Small intestine (tissue), 7 donors: Measurements from ENCODE around the gene MPLKIP. TPM values are rescaled to one million over a fixed set of nuclear protein-coding genes. Genes with fewer than 3 reads are reported as not detected.

ENCODE experiments used
- DNase-seq, 2 donors: peaks; one replicate each; pipeline versions ENCODE4 v3.0.0 to v3.0.0-alpha.2; 2013
- FAIRE-seq: peaks from 2 replicates; lab custom pipeline; 2012; peaks lifted over from hg19 to GRCh38; lab: Jason Lieb, UNC
- H3K27ac ChIP-seq, 3 donors: one replicate each; pipeline ENCODE4 v1.5.1; 2013; ENCODE audit warnings: low read length in 2 of 3, mild to moderate bottlenecking in 2 of 3, control low read depth in 1 of 3, inconsistent platforms in 1 of 3, low read depth in 1 of 3, moderate library complexity in 1 of 3
- H3K27me3 ChIP-seq, 3 donors: one replicate each; pipeline ENCODE4 v1.6.1; 2013; ENCODE audit warnings: low read length in 3 of 3, inconsistent platforms in 1 of 3; ENCODE audit not compliant: control insufficient read depth in 3 of 3, insufficient read depth in 3 of 3
- H3K36me3 ChIP-seq, 3 donors: one replicate each; pipeline ENCODE4 v1.6.1; 2013; ENCODE audit warnings: low read length in 3 of 3, inconsistent platforms in 1 of 3, low read depth in 1 of 3, mild to moderate bottlenecking in 1 of 3, moderate library complexity in 1 of 3; ENCODE audit not compliant: control insufficient read depth in 3 of 3, insufficient read depth in 2 of 3
- H3K4me1 ChIP-seq, 3 donors: one replicate each; pipeline ENCODE4 v1.6.1; 2013; ENCODE audit warnings: low read length in 2 of 3, inconsistent platforms in 1 of 3, low read depth in 1 of 3, mild to moderate bottlenecking in 1 of 3, moderate library complexity in 1 of 3; ENCODE audit not compliant: control insufficient read depth in 3 of 3, insufficient read depth in 2 of 3
- H3K4me3 ChIP-seq, 3 donors: one replicate each; pipeline ENCODE4 v1.5.1; 2013; ENCODE audit warnings: low read length in 3 of 3, control low read depth in 1 of 3, inconsistent platforms in 1 of 3, low read depth in 1 of 3, mild to moderate bottlenecking in 1 of 3, moderate library complexity in 1 of 3
- H3K9me3 ChIP-seq, 2 donors: one replicate each; pipeline ENCODE4 v1.6.1; 2013; ENCODE audit warnings: low read depth in 1 of 2, low read length in 1 of 2; ENCODE audit not compliant: control insufficient read depth in 2 of 2, insufficient read depth in 1 of 2
- WGBS, 3 donors: extraction: QIAGEN DNeasy Blood & Tissue Kit; methylation state at CpG; one replicate each; pipeline ENCODE4 v1.1.7; 2013; 5-methylcytosine and 5-hydroxymethylcytosine counted together
- polyA plus RNA-seq, 4 donors: library from polyadenylated mRNA; stranded (reverse) in 3 of 4; unstranded in 1 of 4; fragments of 200-250 nt in 3 of 4; fragments of 120-200 nt in 1 of 4; gene quantifications; one replicate each; pipeline versions ENCODE4 v1.2.1 to v1.2.3, GENCODE V29; 2013
- donor health status: healthy with polysubstance abuse.
- donor health status: control.
- donor health status: control.
- donor health status: Bipolar disorder and iron deficiency.
- donor health status: healthy.

The MPLKIP gene
- polyA plus RNA-seq, 4 donors: 36.2 to 52.1 (median 46.8) TPM

- WGBS, 3 donors: 91 to 99% (median 98%) methylated on average over 4 of the region's 4 CpGs
- FAIRE-seq: no peak
- no peak overlapping the region for H3K4me3 ChIP-seq
These were observed 34.6 kb downstream of the MPLKIP start for GRCh38 chr7:40099837-40100236.

GRCh38 chr7:40098810-40099209 lies 35.6 kb downstream of the MPLKIP start:
- H3K4me3 ChIP-seq: no peak overlapping the region
- peaks cover 0 to 9% (median 0%) of the 10 kb centered on the region in 3 donors for H3K4me1 ChIP-seq
- FAIRE-seq (peak; percentile 36), DNase-seq (no peak)
- H3K27me3 ChIP-seq: no peaks in the 10 kb centered on the region
- H3K9me3 ChIP-seq: no peaks in the 10 kb centered on the region
- no peak overlapping the region for H3K27ac ChIP-seq
- peaks cover 3 to 13% (median 11%) of the 10 kb centered on the region in 3 donors for H3K36me3 ChIP-seq

More at GRCh38 chr7:40099837-40100236, 34.6 kb downstream of the MPLKIP start:
- no peak for DNase-seq
- peaks cover 0 to 4% (median 3%) of the 10 kb centered on the region in 3 donors for H3K36me3 ChIP-seq
- H3K4me1 ChIP-seq: peaks cover 0 to 6% (median 0%) of the 10 kb centered on the region in 3 donors
- H3K27ac ChIP-seq: no peak overlapping the region
- H3K27me3 ChIP-seq: no peaks in the 10 kb centered on the region
- H3K9me3 ChIP-seq: no peaks in the 10 kb centered on the region

GRCh38 chr7:40097728-40098127 lies 36.7 kb downstream of the MPLKIP start:
- DNase-seq (no peak), FAIRE-seq (no peak)
- peaks cover 7 to 21% (median 17%) of the 10 kb centered on the region in 3 donors for H3K36me3 ChIP-seq
- H3K9me3 ChIP-seq: no peaks in the 10 kb centered on the region
- H3K4me3 ChIP-seq: no peak overlapping the region
- no peaks in the 10 kb centered on the region for H3K27me3 ChIP-seq
- H3K27ac ChIP-seq: no peak overlapping the region
- H3K4me1 ChIP-seq: peaks cover 0 to 9% (median 0%) of the 10 kb centered on the region in 3 donors
- 85 to 91% (median 85%) methylated on average over 2 of the region's 2 CpGs for WGBS, 3 donors

- H3K27me3 ChIP-seq: no peaks in the 10 kb centered on the region
- H3K36me3 ChIP-seq: peaks cover 8 to 24% (median 17%) of the 10 kb centered on the region in 3 donors
- peak overlapping the region in 1 of 3 donors; percentile 39 for H3K27ac ChIP-seq
- DNase-seq (no peak), FAIRE-seq (no peak)
- H3K9me3 ChIP-seq: no peaks in the 10 kb centered on the region
- 11 to 43% (median 33%) methylated on average over 1 of the region's 1 CpG for WGBS, 3 donors
- peaks cover 0 to 9% (median 0%) of the 10 kb centered on the region in 3 donors for H3K4me1 ChIP-seq
- H3K4me3 ChIP-seq: no peak overlapping the region
These were observed 38.6 kb downstream of the MPLKIP start for GRCh38 chr7:40095695-40096327.

- FAIRE-seq (no peak), DNase-seq (peak in 1 of 2 donors; percentile 67)
- H3K27me3 ChIP-seq: no peaks in the 10 kb centered on the region
- H3K4me3 ChIP-seq: no peak overlapping the region
- peaks cover 0 to 9% (median 0%) of the 10 kb centered on the region in 3 donors for H3K4me1 ChIP-seq
- 6 to 59% (median 8%) methylated on average over 1 of the region's 1 CpG for WGBS, 3 donors
- H3K27ac ChIP-seq: no peak overlapping the region
- H3K9me3 ChIP-seq: no peaks in the 10 kb centered on the region
- peaks cover 8 to 30% (median 17%) of the 10 kb centered on the region in 3 donors for H3K36me3 ChIP-seq
These were observed 39.2 kb downstream of the MPLKIP start for GRCh38 chr7:40095230-40095629.

- Histone ChIP-seq H3K4me1 (peaks cover 0 to 9% (median 0%) of the 10 kb centered on the region in 3 donors), H3K36me3 (peaks cover 8 to 32% (median 17%) of the 10 kb centered on the region in 3 donors), H3K9me3 (no peaks in the 10 kb centered on the region), H3K4me3 (no peak overlapping the region), H3K27me3 (no peaks in the 10 kb centered on the region), H3K27ac (no peak overlapping the region)
- no peak for FAIRE-seq
- 80 to 87% (median 87%) methylated on average over 8 of the region's 8 CpGs for WGBS, 3 donors
- no peak for DNase-seq
These were observed 40.6 kb downstream of the MPLKIP start for GRCh38 chr7:40093631-40094350.

GRCh38 chr7:40092182-40092581 lies 42.2 kb downstream of the MPLKIP start:
- FAIRE-seq: no peak

GRCh38 chr7:40077849-40078248 lies 56.6 kb downstream of the MPLKIP start:
- 76 to 94% (median 89%) methylated on average over 3 of the region's 3 CpGs for WGBS, 3 donors
- H3K4me3 ChIP-seq: no peak overlapping the region
- no peak for DNase-seq
- peaks cover 0 to 14% (median 2%) of the 10 kb centered on the region in 3 donors for H3K36me3 ChIP-seq
- no peak for FAIRE-seq
- no peaks in the 10 kb centered on the region for H3K9me3 ChIP-seq
- H3K4me1 ChIP-seq: no peaks in the 10 kb centered on the region
- H3K27ac ChIP-seq: no peak overlapping the region
- H3K27me3 ChIP-seq: no peaks in the 10 kb centered on the region

More at GRCh38 chr7:40092182-40092581, 42.2 kb downstream of the MPLKIP start:
- Histone ChIP-seq H3K4me1 (peaks cover 0 to 6% (median 0%) of the 10 kb centered on the region in 3 donors), H3K4me3 (no peak overlapping the region), H3K27ac (no peak overlapping the region), H3K36me3 (peaks cover 10 to 39% (median 15%) of the 10 kb centered on the region in 3 donors), H3K27me3 (no peaks in the 10 kb centered on the region), H3K9me3 (no peaks in the 10 kb centered on the region)
- no peak for DNase-seq
- 93 to 97% (median 94%) methylated on average over 2 of the region's 2 CpGs for WGBS, 3 donors
